GM18498 (cell line): Measurements from ENCODE around the gene SIRT1.
"Not testable (repeated sequence)": the region's sequence is repeated elsewhere in the genome, so short reads cannot be mapped to it uniquely, and the experiment has no call there.

ENCODE experiments used
- ATAC-seq: cut with Tn5 transposase; IDR thresholded peaks from one replicate; pipeline ENCODE4 v1.9.1; 2021; ENCODE audit warnings: mild to moderate bottlenecking, moderate library complexity; ENCODE audit not compliant: unreplicated experiment

The SIRT1 gene

GRCh38 chr10:67955614-67956013, 71.2 kb downstream of the SIRT1 start:
- no peak for ATAC-seq

- no peak for ATAC-seq
Measured at GRCh38 chr10:67959839-67960476, 75.5 kb downstream of the SIRT1 start.

GRCh38 chr10:67965456-67965855, 81.0 kb downstream of the SIRT1 start:
- no peak for ATAC-seq

GRCh38 chr10:67966035-67966434, 81.6 kb downstream of the SIRT1 start:
- not testable (repeated sequence) for ATAC-seq
